Measurements from ENCODE around the gene NAGS. TPM values are rescaled to one million over a fixed set of nuclear protein-coding genes. Genes with fewer than 3 reads are reported as not detected.
"Not testable (repeated sequence)": the region's sequence is repeated elsewhere in the genome, so short reads cannot be mapped to it uniquely, and the experiment has no call there.

Gene NAGS
- total RNA-seq, 2 donors from 2014 or later, result 1.7 to 4.5 TPM

- peaks cover 8% of the 10 kb centered on the region for H3K36me3 ChIP-seq
- H3K9me3 ChIP-seq, result no peaks in the 10 kb centered on the region
- H3K4me3 ChIP-seq, result no peak overlapping the region
- no peak for DNase-seq (ENCODE audit: low spot score)
- H3K4me1 ChIP-seq, result no peaks in the 10 kb centered on the region
- TF ChIP-seq CTCF (IDR thresholded peaks at IDR 0.05), result no peak
- H3K27me3 ChIP-seq, result no peaks in the 10 kb centered on the region
- no peak overlapping the region for H3K27ac ChIP-seq
Observed at GRCh38 chr17:44024271-44024663, 19.8 kb downstream of the NAGS start.

- peaks cover 8% of the 10 kb centered on the region for H3K36me3 ChIP-seq
- no peaks in the 10 kb centered on the region for H3K9me3 ChIP-seq
- no peak overlapping the region for H3K27ac ChIP-seq
Observed at GRCh38 chr17:44024853-44025252, 20.4 kb downstream of the NAGS start.

GRCh38 chr17:44029736-44030135 is 25.3 kb downstream of the NAGS start:
- Histone ChIP-seq H3K4me3 (no peak overlapping the region), H3K36me3 (peaks cover 31% of the 10 kb centered on the region), H3K27ac (no peak overlapping the region), H3K9me3 (no peaks in the 10 kb centered on the region), H3K4me1 (no peaks in the 10 kb centered on the region), H3K27me3 (no peaks in the 10 kb centered on the region)
- DNase-seq (ENCODE audit: low spot score), result no peak
- TF ChIP-seq CTCF (IDR thresholded peaks at IDR 0.05), result no peak

More at GRCh38 chr17:44024853-44025252, 20.4 kb downstream of the NAGS start:
- Histone ChIP-seq H3K4me1 (no peaks in the 10 kb centered on the region), H3K4me3 (no peak overlapping the region), H3K27me3 (no peaks in the 10 kb centered on the region)
- no peak for TF ChIP-seq CTCF (IDR thresholded peaks at IDR 0.05)
- DNase-seq (ENCODE audit: low spot score), result no peak

GRCh38 chr17:44030482-44030881 is 26.1 kb downstream of the NAGS start:
- no peaks in the 10 kb centered on the region for H3K9me3 ChIP-seq
- DNase-seq (ENCODE audit: low spot score), result no peak
- H3K36me3 ChIP-seq, result peaks cover 31% of the 10 kb centered on the region
- H3K4me1 ChIP-seq, result no peaks in the 10 kb centered on the region
- no peak for TF ChIP-seq CTCF (IDR thresholded peaks at IDR 0.05)
- H3K27ac ChIP-seq, result no peak overlapping the region
- no peaks in the 10 kb centered on the region for H3K27me3 ChIP-seq
- H3K4me3 ChIP-seq, result no peak overlapping the region

- no peak for DNase-seq (ENCODE audit: low spot score)
- Histone ChIP-seq H3K9me3 (no peaks in the 10 kb centered on the region), H3K27ac (no peak overlapping the region), H3K4me3 (no peak overlapping the region), H3K27me3 (no peaks in the 10 kb centered on the region), H3K36me3 (peaks cover 55% of the 10 kb centered on the region), H3K4me1 (peaks cover 0 to 13% of the 10 kb centered on the region in 2 donors)
- TF ChIP-seq CTCF (IDR thresholded peaks at IDR 0.05), result no peak
Observed at GRCh38 chr17:44033861-44034408, 29.5 kb downstream of the NAGS start.

GRCh38 chr17:44034688-44035087 is 30.3 kb downstream of the NAGS start:
- not testable (repeated sequence) for DNase-seq (ENCODE audit: low spot score); H3K27me3 ChIP-seq; H3K9me3 ChIP-seq; H3K27ac ChIP-seq; H3K4me3 ChIP-seq
- peaks cover 57% of the 10 kb centered on the region for H3K36me3 ChIP-seq
- peaks cover 0 to 13% of the 10 kb centered on the region in 2 donors for H3K4me1 ChIP-seq
